Measurements from ENCODE around the gene GPR137. TPM values are rescaled to one million over a fixed set of nuclear protein-coding genes. Genes with fewer than 3 reads are reported as not detected.

Gene GPR137
- total and polyA plus RNA-seq, 9 of the 15 experiments (the other 6 are each of a cell fraction or from before 2014, with no cell fraction given) = 0.32 to 26.7 (median 10.7) TPM

DNA sequence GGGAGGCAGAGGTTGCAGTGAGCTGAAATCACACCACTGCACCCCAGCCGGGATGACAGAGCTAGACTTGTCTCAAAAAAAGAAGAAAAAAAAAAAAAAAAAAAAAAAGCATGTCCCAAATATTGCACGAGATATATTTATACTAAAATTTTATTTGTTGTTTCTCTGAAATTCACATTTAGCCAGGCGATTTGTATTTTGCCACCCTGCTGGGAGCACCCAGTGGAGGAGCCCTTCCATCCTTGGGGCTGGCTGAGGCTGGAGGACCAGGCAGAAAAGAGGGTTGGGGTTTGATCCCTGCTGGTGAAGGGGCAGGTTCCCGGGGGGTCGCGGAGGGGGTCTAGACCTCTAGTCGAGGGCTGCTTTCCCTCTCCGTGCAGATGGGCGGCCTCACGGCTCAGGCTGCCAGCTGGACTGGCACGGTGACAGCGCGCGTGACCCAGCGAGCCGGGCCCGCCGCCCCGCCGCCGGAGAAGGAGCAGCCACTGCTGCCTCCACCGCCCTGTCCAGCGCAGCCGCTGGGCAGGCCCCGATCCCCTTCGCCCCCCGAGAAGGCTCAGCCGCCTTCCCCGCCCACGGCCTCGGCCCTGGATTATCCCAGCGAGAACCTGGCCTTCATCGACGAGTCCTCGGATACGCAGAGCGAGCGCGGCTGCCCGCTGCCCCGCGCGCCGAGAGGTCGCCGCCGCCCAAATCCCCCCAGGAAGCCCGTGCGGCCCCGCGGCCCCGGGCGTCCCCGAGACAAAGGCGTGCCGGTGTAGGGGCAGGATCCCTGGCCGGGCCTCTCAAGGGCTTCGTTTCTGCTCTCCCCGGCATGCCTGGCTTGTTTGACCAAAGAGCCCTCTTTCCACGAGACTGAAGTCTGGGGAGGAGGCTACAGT is 13.6 kb downstream of the GPR137 start (continued):
- TF ChIP-seq, protein P1, sequence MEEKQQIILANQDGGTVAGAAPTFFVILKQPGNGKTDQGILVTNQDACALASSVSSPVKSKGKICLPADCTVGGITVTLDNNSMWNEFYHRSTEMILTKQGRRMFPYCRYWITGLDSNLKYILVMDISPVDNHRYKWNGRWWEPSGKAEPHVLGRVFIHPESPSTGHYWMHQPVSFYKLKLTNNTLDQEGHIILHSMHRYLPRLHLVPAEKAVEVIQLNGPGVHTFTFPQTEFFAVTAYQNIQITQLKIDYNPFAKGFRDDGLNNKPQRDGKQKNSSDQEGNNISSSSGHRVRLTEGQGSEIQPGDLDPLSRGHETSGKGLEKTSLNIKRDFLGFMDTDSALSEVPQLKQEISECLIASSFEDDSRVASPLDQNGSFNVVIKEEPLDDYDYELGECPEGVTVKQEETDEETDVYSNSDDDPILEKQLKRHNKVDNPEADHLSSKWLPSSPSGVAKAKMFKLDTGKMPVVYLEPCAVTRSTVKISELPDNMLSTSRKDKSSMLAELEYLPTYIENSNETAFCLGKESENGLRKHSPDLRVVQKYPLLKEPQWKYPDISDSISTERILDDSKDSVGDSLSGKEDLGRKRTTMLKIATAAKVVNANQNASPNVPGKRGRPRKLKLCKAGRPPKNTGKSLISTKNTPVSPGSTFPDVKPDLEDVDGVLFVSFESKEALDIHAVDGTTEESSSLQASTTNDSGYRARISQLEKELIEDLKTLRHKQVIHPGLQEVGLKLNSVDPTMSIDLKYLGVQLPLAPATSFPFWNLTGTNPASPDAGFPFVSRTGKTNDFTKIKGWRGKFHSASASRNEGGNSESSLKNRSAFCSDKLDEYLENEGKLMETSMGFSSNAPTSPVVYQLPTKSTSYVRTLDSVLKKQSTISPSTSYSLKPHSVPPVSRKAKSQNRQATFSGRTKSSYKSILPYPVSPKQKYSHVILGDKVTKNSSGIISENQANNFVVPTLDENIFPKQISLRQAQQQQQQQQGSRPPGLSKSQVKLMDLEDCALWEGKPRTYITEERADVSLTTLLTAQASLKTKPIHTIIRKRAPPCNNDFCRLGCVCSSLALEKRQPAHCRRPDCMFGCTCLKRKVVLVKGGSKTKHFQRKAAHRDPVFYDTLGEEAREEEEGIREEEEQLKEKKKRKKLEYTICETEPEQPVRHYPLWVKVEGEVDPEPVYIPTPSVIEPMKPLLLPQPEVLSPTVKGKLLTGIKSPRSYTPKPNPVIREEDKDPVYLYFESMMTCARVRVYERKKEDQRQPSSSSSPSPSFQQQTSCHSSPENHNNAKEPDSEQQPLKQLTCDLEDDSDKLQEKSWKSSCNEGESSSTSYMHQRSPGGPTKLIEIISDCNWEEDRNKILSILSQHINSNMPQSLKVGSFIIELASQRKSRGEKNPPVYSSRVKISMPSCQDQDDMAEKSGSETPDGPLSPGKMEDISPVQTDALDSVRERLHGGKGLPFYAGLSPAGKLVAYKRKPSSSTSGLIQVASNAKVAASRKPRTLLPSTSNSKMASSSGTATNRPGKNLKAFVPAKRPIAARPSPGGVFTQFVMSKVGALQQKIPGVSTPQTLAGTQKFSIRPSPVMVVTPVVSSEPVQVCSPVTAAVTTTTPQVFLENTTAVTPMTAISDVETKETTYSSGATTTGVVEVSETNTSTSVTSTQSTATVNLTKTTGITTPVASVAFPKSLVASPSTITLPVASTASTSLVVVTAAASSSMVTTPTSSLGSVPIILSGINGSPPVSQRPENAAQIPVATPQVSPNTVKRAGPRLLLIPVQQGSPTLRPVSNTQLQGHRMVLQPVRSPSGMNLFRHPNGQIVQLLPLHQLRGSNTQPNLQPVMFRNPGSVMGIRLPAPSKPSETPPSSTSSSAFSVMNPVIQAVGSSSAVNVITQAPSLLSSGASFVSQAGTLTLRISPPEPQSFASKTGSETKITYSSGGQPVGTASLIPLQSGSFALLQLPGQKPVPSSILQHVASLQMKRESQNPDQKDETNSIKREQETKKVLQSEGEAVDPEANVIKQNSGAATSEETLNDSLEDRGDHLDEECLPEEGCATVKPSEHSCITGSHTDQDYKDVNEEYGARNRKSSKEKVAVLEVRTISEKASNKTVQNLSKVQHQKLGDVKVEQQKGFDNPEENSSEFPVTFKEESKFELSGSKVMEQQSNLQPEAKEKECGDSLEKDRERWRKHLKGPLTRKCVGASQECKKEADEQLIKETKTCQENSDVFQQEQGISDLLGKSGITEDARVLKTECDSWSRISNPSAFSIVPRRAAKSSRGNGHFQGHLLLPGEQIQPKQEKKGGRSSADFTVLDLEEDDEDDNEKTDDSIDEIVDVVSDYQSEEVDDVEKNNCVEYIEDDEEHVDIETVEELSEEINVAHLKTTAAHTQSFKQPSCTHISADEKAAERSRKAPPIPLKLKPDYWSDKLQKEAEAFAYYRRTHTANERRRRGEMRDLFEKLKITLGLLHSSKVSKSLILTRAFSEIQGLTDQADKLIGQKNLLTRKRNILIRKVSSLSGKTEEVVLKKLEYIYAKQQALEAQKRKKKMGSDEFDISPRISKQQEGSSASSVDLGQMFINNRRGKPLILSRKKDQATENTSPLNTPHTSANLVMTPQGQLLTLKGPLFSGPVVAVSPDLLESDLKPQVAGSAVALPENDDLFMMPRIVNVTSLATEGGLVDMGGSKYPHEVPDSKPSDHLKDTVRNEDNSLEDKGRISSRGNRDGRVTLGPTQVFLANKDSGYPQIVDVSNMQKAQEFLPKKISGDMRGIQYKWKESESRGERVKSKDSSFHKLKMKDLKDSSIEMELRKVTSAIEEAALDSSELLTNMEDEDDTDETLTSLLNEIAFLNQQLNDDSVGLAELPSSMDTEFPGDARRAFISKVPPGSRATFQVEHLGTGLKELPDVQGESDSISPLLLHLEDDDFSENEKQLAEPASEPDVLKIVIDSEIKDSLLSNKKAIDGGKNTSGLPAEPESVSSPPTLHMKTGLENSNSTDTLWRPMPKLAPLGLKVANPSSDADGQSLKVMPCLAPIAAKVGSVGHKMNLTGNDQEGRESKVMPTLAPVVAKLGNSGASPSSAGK (IDR thresholded peaks at IDR 0.05) = no peak
